Ascending aorta (tissue), 2 donors: ENCODE results near the gene RIOK3. TPM values are rescaled to one million over a fixed set of nuclear protein-coding genes. Genes with fewer than 3 reads are reported as not detected.

Experiments
- DNase-seq, 2 donors: peaks; one replicate each; pipeline ENCODE4 v3.0.0-alpha.2; 2019; ENCODE audit warnings: low spot score in 2 of 2
- H3K27ac ChIP-seq, 2 donors: fragments of 200-600 bp; sonication (generic); one replicate each; pipeline ENCODE4 v1.5.1; 2016 to 2017; ENCODE audit warnings: mild to moderate bottlenecking in 1 of 2
- H3K27me3 ChIP-seq: fragments of 200-600 bp; sonication (generic); one replicate; pipeline ENCODE4 v1.5.1; 2017
- H3K36me3 ChIP-seq, 2 donors: fragments of 200-600 bp; sonication (generic); one replicate each; pipeline ENCODE4 v1.5.1; 2016
- H3K4me1 ChIP-seq, 2 donors: fragments of 200-600 bp; sonication (generic); one replicate each; pipeline ENCODE4 v1.5.1; 2016 to 2017; ENCODE audit warnings: mild to moderate bottlenecking in 1 of 2
- H3K4me3 ChIP-seq, 2 donors: fragments of 200-600 bp; sonication (generic); one replicate each; pipeline ENCODE4 v1.5.1; 2016 to 2017; ENCODE audit warnings: mild to moderate bottlenecking in 1 of 2
- H3K9me3 ChIP-seq, 2 donors: fragments of 200-600 bp; sonication (generic); one replicate each; pipeline ENCODE4 v1.5.1; 2016
- CTCF ChIP-seq, 3 experiments: fragments of 200-600 bp in 2 of 3; fragments of 450-650 bp in 1 of 3; sonication (generic) in 2 of 3; IDR thresholded peaks; one replicate each; pipeline ENCODE4 v1.5.1; 2016 to 2019; ENCODE audit warnings: antibody characterized with exemption in 3 of 3, mild to moderate bottlenecking in 1 of 3, moderate library complexity in 1 of 3
- intact Hi-C: fragments of 100-400 bp; cut with DNase I; formaldehyde crosslinking; loops from one replicate; pipeline ENCODE4 v1.15.1; 2023
- total RNA-seq: library from RNA; depleted of rRNA; stranded (reverse); fragments of >200 nt; gene quantifications from one replicate; pipeline ENCODE4 v1.1.0, GENCODE V29; 2016

The RIOK3 gene
- total RNA-seq, 1 donor from 2014 or later = 9.3 TPM

GRCh38 chr18:23442958-23443357 is 10.1 kb upstream of the RIOK3 start:
- no peak for TF ChIP-seq CTCF (IDR thresholded peaks at IDR 0.05)
- Histone ChIP-seq H3K36me3 (no peaks in the 10 kb centered on the region), H3K4me1 (no peaks in the 10 kb centered on the region), H3K27me3 (no peaks in the 10 kb centered on the region), H3K4me3 (no peak overlapping the region), H3K9me3 (no peaks in the 10 kb centered on the region), H3K27ac (no peak overlapping the region)
- no peak for DNase-seq
- intact Hi-C loops = no loop called here

- no peaks in the 10 kb centered on the region for H3K36me3 ChIP-seq
- H3K4me1 ChIP-seq = peaks cover 0 to 5% of the 10 kb centered on the region in 2 donors
- no peak for DNase-seq
- H3K27ac ChIP-seq = no peak overlapping the region
- H3K4me3 ChIP-seq = no peak overlapping the region
- no peaks in the 10 kb centered on the region for H3K9me3 ChIP-seq
- intact Hi-C loops = no loop called here
- no peaks in the 10 kb centered on the region for H3K27me3 ChIP-seq
- TF ChIP-seq CTCF (IDR thresholded peaks at IDR 0.05) = no peak
Measured at GRCh38 chr18:23448291-23448690, 4.8 kb upstream of the RIOK3 start.

- no peak for DNase-seq
- intact Hi-C loops = loop anchor here (5.0 kb wide), 1 partner anchor 137 kb away; the partner anchor contains the start of gene NPC1
- no peaks in the 10 kb centered on the region for H3K9me3 ChIP-seq
- H3K4me3 ChIP-seq = no peak overlapping the region
- H3K27me3 ChIP-seq = no peaks in the 10 kb centered on the region
- no peak overlapping the region for H3K27ac ChIP-seq
- H3K4me1 ChIP-seq = peaks cover 0 to 10% of the 10 kb centered on the region in 2 donors
- H3K36me3 ChIP-seq = no peaks in the 10 kb centered on the region
- TF ChIP-seq CTCF (IDR thresholded peaks at IDR 0.05) = no peak
Measured at GRCh38 chr18:23450022-23450421, 3.1 kb upstream of the RIOK3 start.

- H3K9me3 ChIP-seq = no peaks in the 10 kb centered on the region
- intact Hi-C loops = loop anchor here (5.0 kb wide), 1 partner anchor 136 kb away; the partner anchor contains the start of gene NPC1
- peaks cover 0 to 19% of the 10 kb centered on the region in 2 donors for H3K4me1 ChIP-seq
- no peaks in the 10 kb centered on the region for H3K36me3 ChIP-seq
- DNase-seq = no peak
- H3K27ac ChIP-seq = no peak overlapping the region
- no peak for TF ChIP-seq CTCF (IDR thresholded peaks at IDR 0.05)
- no peak overlapping the region for H3K4me3 ChIP-seq
- H3K27me3 ChIP-seq = no peaks in the 10 kb centered on the region
Measured at GRCh38 chr18:23451011-23451410, 2.1 kb upstream of the RIOK3 start.

- no peaks in the 10 kb centered on the region for H3K27me3 ChIP-seq
- intact Hi-C loops = loop anchor here (5.0 kb wide), 1 partner anchor 136 kb away; the partner anchor contains the start of gene NPC1
- no peaks in the 10 kb centered on the region for H3K36me3 ChIP-seq
- no peak overlapping the region for H3K4me3 ChIP-seq
- H3K4me1 ChIP-seq = peaks cover 0 to 23% of the 10 kb centered on the region in 2 donors
- no peaks in the 10 kb centered on the region for H3K9me3 ChIP-seq
- TF ChIP-seq CTCF (IDR thresholded peaks at IDR 0.05) = no peak
- DNase-seq = no peak
- H3K27ac ChIP-seq = peak overlapping the region in 1 of 2 donors; percentile 91
Measured at GRCh38 chr18:23451491-23451890, 1.6 kb upstream of the RIOK3 start.

GRCh38 chr18:23452347-23452727 is 750 bp upstream of the RIOK3 start:
- H3K27me3 ChIP-seq = no peaks in the 10 kb centered on the region
- H3K4me1 ChIP-seq = peaks cover 0 to 26% of the 10 kb centered on the region in 2 donors
- intact Hi-C loops = loop anchor here (2.0 to 5.0 kb wide), 2 partner anchors 16 to 135 kb away; partner anchors contain the start of gene NPC1
- no peak for TF ChIP-seq CTCF (IDR thresholded peaks at IDR 0.05)
- H3K27ac ChIP-seq = peak overlapping the region; percentile 83 to 91
- H3K4me3 ChIP-seq = peak overlapping the region; percentile 79 to 89
- H3K36me3 ChIP-seq = no peaks in the 10 kb centered on the region
- H3K9me3 ChIP-seq = no peaks in the 10 kb centered on the region
- no peak for DNase-seq
